ENCODE results near the gene ZNF423. TPM values are rescaled to one million over a fixed set of nuclear protein-coding genes. Genes with fewer than 3 reads are reported as not detected.

ZNF423 gene
- 39.8 TPM for polyA plus RNA-seq (2013, experiment 1 of 2)
- polyA plus RNA-seq (2013, experiment 2 of 2): 40.8 TPM

DNA sequence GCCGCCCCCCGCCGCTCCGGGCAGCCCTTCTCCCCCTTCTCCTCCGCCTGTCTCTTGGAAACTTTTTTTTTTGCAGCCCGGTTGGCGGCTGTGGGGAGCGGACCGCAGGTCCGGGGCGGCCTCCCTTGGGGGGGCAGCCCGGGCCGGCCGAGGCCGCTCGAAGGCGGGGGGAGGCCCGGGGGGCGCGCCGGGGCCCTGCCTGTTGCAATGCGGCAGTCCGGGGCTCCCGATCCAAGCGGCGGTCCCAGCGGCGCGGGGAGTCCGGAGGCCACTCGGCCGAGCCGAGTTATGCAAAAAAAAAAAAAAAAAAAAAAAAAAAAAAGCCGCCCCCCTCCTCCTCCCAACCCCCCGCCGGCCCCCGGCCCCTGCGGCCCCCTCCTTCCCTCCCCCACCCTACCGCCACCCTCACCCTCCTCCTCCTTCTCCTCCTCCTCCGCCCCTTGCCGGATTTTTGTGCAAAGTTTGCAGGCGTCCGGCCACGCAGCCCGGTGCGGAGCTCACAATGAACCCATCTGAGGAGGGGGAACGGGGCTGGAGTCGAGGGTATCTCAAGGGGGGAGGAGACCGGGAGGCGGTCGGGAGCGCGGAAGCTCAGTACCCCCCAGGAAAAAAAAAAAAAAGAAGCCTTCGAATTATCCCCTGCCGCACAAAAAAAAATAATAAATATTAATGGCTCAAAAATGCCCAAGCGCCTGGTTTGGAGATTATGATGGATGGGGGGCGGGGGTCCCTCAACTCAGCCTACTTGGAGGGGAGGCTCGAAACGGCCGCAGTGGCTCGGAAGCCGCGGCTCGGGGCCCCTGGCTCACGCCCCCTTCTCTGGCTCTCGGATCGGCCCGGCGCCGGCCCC, at the start of gene ZNF423:
ZNF423 (minus strand) TSS at position 291 of the 850 bp plus-strand sequence. CDS start 338 bp downstream, outside the sequence.
- under 1% methylated on average over 48 of the region's 70 CpGs for WGBS
- Histone ChIP-seq H3K36me3 (ENCODE audit: insufficient read depth, low read length) (no peaks in the 10 kb centered on the region; the same call in 1 of the 2 replicates), H3K4me3 (ENCODE audit: low read length) (peak within 1 kb of the TSS; percentile 74), H3K4me1 (ENCODE audit: insufficient read depth, low read length) (peaks cover 38% of the 10 kb centered on the region), H3K27ac (ENCODE audit: low read depth, low read length) (peak within 1 kb of the TSS; percentile 93; the same call in 1 of the 2 replicates), H3K27me3 (ENCODE audit: insufficient read depth, low read length) (peaks cover 30% of the 10 kb centered on the region), H3K9me3 (ENCODE audit: insufficient read depth, low read depth, low read length) (no peaks in the 10 kb centered on the region), H3K9ac (ENCODE audit: low read depth, low read length) (peak within 1 kb of the TSS; percentile 76)

DNA sequence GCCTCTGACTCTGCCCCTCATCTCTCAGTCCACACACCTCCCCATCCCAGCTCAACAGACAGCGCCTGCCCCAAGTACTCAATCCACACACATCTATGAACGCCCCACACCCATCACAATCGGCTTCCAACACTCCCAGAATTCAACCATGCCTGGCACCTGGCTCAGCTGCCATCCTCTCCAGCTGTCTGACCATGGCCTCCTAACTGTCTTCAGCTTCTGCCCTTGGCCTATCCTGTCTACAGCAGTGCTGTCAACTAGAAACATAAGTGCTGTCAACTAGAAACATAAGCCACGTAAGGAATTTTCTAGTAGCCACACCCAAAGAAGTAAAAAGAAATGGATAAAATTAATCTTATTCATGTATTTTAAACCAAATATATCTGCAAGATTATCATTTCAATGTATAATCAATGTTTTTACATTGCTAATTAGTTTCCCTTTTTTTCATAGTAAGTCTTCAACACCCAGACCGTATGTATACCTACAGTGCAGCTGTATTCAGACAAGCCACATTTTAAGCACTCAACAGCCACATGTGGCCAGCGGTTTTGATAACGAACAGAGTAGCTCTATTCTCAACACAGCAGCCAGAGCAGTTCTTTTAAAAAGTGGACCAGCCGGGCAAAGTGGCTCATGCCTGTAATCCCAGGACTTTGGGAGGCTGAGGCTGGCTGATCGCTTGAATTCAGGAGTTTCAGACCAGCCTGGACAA, 48.6 kb upstream of the ZNF423 start:
- Histone ChIP-seq H3K4me3 (ENCODE audit: low read length) (no peak overlapping the region), H3K27me3 (ENCODE audit: insufficient read depth, low read length) (no peaks in the 10 kb centered on the region), H3K36me3 (ENCODE audit: insufficient read depth, low read length) (no peaks in the 10 kb centered on the region), H3K9ac (ENCODE audit: low read depth, low read length) (no peak overlapping the region), H3K27ac (ENCODE audit: low read depth, low read length) (no peak overlapping the region), H3K9me3 (ENCODE audit: insufficient read depth, low read depth, low read length) (no peaks in the 10 kb centered on the region), H3K4me1 (ENCODE audit: insufficient read depth, low read length) (no peaks in the 10 kb centered on the region)
- WGBS: 90% methylated on average over 8 of the region's 9 CpGs

DNA sequence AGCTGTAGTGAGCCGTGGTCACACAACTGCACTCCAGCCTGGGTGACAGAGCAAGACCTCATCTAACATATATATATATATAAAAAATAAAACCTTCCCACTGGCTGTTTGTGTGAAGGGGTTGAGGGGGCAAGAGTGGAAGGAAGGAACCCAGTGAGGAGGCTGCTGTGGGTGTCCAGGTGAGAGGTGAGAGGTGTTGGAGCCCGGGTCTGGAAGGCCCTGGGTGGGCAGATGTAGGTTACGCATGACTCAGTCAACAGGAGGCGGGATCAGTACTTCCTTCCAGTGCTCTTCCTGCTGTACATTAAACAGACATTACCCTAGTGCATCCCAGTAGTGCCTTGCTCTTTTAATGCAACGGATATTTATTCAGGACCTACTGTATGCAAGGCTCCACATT, 47.0 kb upstream of the ZNF423 start:
- Histone ChIP-seq H3K9me3 (ENCODE audit: insufficient read depth, low read depth, low read length) (no peaks in the 10 kb centered on the region), H3K27me3 (ENCODE audit: insufficient read depth, low read length) (no peaks in the 10 kb centered on the region), H3K36me3 (ENCODE audit: insufficient read depth, low read length) (no peaks in the 10 kb centered on the region), H3K4me1 (ENCODE audit: insufficient read depth, low read length) (no peaks in the 10 kb centered on the region), H3K4me3 (ENCODE audit: low read length) (no peak overlapping the region), H3K27ac (ENCODE audit: low read depth, low read length) (no peak overlapping the region), H3K9ac (ENCODE audit: low read depth, low read length) (no peak overlapping the region)
- 94% methylated on average over 5 of the region's 5 CpGs for WGBS

DNA sequence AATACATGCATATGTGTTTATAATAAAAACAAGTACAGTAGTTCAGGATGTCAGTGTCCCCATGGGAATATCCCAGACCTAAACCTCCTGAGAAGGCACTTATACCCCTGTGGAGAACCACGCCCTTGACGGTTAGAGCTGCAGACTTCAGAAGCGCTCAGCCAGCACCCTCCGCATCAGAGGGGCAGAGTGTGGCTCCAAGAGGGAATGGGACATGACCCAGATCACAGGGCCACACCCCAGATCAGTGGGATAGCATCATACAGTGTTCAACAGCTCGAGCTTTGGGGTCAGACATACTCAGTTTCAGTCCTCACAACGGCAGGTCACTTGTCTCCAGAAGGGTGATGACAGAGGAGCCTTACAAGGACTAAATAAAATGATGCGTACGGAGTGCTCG, 45.8 kb upstream of the ZNF423 start:
- no peaks in the 10 kb centered on the region for H3K27me3 ChIP-seq (ENCODE audit: insufficient read depth, low read length)

DNA sequence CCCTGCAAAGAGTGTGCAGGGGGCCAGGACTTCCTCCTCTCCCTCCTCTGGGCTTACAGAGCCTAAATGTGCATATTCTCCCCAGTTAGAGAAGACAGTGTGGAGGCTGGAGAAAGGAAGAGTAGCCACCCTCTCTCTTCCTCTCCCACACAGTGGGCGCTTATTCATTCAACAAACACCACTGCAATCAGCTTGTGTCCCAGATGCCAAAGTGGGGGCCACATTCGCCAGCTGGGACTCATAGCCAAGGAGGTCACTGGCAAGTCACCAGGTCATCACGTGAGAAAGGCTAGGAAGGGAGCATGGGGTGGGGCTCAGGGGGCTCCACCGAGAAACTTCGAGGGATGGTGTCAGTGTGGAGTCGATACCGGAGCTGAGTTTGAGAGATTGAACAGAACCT, 45.0 kb upstream of the ZNF423 start:
- H3K4me1 ChIP-seq (ENCODE audit: insufficient read depth, low read length): no peaks in the 10 kb centered on the region
- H3K27ac ChIP-seq (ENCODE audit: low read depth, low read length): no peak overlapping the region
- no peaks in the 10 kb centered on the region for H3K9me3 ChIP-seq (ENCODE audit: insufficient read depth, low read depth, low read length)
- 91% methylated on average over 7 of the region's 7 CpGs for WGBS
- no peaks in the 10 kb centered on the region for H3K27me3 ChIP-seq (ENCODE audit: insufficient read depth, low read length)
- H3K9ac ChIP-seq (ENCODE audit: low read depth, low read length): no peak overlapping the region
- no peaks in the 10 kb centered on the region for H3K36me3 ChIP-seq (ENCODE audit: insufficient read depth, low read length)
- no peak overlapping the region for H3K4me3 ChIP-seq (ENCODE audit: low read length)

More for the DNA sequence above, 45.8 kb upstream of the ZNF423 start:
- H3K4me3 ChIP-seq (ENCODE audit: low read length): no peak overlapping the region
- no peak overlapping the region for H3K9ac ChIP-seq (ENCODE audit: low read depth, low read length)
- no peak overlapping the region for H3K27ac ChIP-seq (ENCODE audit: low read depth, low read length)
- H3K36me3 ChIP-seq (ENCODE audit: insufficient read depth, low read length): no peaks in the 10 kb centered on the region
- no peaks in the 10 kb centered on the region for H3K4me1 ChIP-seq (ENCODE audit: insufficient read depth, low read length)
- 93% methylated on average over 9 of the region's 9 CpGs for WGBS
- H3K9me3 ChIP-seq (ENCODE audit: insufficient read depth, low read depth, low read length): no peaks in the 10 kb centered on the region

DNA sequence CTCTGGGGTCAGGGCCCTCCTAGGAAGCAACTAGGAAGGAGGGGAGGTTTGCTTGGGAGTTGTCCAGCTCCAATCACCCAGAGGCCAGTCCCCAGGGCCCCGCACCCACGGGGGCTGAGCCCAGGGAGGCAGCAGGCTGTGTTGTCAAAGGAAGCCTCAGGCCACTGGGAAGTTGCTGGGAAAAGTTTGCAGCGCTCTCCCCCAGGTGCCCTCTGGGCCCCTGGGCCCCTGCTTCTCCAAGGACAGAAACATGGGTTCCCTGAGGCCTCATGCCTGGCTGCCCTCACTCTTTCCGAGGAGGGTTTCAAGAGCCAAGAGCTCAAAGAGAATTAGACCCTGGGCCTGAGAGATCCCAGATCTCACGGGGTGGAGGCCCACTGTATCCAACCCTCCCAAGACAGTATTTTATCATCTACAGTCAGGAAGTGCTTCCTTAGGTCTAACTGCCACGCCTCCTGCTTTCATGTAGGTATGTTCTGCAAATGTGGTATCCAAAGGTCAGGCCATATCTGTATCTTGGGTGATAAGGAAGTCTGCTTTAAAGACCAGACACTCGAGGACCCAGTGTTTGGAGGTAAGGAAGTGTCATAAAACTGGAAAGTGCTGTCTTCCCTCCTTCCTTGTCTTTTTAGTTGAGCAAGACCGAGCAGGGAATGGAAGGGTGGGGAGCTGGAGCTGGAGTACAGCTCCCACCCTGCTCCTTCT, 44.2 kb upstream of the ZNF423 start:
- no peaks in the 10 kb centered on the region for H3K36me3 ChIP-seq (ENCODE audit: insufficient read depth, low read length)
- H3K4me1 ChIP-seq (ENCODE audit: insufficient read depth, low read length): no peaks in the 10 kb centered on the region
- H3K9ac ChIP-seq (ENCODE audit: low read depth, low read length): no peak overlapping the region
- no peak overlapping the region for H3K27ac ChIP-seq (ENCODE audit: low read depth, low read length)
- no peaks in the 10 kb centered on the region for H3K9me3 ChIP-seq (ENCODE audit: insufficient read depth, low read depth, low read length)
- no peaks in the 10 kb centered on the region for H3K27me3 ChIP-seq (ENCODE audit: insufficient read depth, low read length)
- H3K4me3 ChIP-seq (ENCODE audit: low read length): no peak overlapping the region
- WGBS: 86% methylated on average over 8 of the region's 8 CpGs

DNA sequence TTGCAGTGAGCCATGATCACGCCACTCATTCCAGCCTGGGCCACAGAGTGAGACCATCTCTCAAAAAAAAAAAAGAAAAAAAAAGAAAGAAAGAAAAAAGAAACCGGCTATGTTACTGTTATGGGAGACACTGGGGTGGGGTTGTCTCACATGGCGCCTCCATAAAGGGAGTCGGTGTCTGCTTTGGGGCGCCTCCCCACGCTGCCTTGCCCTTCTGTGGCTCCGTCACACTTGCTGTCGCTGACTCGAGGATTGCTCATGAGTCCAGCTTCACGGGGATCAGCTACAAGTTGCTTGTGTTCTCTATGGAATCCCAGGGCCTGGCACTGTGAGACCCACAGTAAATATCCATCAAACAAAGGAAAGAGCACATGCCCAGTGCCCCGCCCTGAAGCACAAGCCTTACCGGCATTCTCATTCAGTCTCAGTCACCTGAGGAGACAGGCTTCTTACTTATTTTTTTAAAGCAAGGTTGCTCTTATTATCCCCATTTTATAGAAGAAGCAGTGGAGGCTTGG, 40.6 kb upstream of the ZNF423 start:
- Histone ChIP-seq H3K4me1 (ENCODE audit: insufficient read depth, low read length) (no peaks in the 10 kb centered on the region), H3K36me3 (ENCODE audit: insufficient read depth, low read length) (no peaks in the 10 kb centered on the region), H3K9ac (ENCODE audit: low read depth, low read length) (no peak overlapping the region), H3K9me3 (ENCODE audit: insufficient read depth, low read depth, low read length) (no peaks in the 10 kb centered on the region), H3K27ac (ENCODE audit: low read depth, low read length) (no peak overlapping the region), H3K4me3 (ENCODE audit: low read length) (no peak overlapping the region), H3K27me3 (ENCODE audit: insufficient read depth, low read length) (no peaks in the 10 kb centered on the region)
- WGBS: 91% methylated on average over 11 of the region's 12 CpGs

DNA sequence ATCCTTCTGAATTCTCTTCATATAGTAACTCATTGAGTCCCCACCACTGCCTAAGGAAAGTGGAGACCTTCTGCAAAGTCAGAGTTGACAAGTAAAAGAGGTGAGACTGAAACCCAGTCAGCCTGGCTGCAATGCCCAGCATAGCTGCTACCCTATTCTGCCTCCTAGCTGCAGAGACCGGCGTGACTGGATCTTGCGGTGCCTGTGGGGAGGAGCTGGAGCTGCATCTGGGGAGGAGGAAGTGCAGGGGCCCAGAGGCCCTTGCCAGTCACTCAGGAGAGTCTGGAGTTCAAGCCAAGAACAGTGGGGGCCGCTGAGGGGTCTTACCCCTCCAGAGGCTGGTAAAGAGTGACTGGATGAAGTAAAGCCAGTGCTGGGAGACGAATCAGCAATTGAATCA, 35.0 kb upstream of the ZNF423 start:
- H3K4me3 ChIP-seq (ENCODE audit: low read length): no peak overlapping the region
- H3K27ac ChIP-seq (ENCODE audit: low read depth, low read length): no peak overlapping the region
- no peak overlapping the region for H3K9ac ChIP-seq (ENCODE audit: low read depth, low read length)
- WGBS: 27% methylated on average over 4 of the region's 5 CpGs
- no peaks in the 10 kb centered on the region for H3K36me3 ChIP-seq (ENCODE audit: insufficient read depth, low read length)
- no peaks in the 10 kb centered on the region for H3K4me1 ChIP-seq (ENCODE audit: insufficient read depth, low read length)
- H3K9me3 ChIP-seq (ENCODE audit: insufficient read depth, low read depth, low read length): peaks cover 5% of the 10 kb centered on the region; the same call in 1 of the 2 replicates
- H3K27me3 ChIP-seq (ENCODE audit: insufficient read depth, low read length): no peaks in the 10 kb centered on the region

DNA sequence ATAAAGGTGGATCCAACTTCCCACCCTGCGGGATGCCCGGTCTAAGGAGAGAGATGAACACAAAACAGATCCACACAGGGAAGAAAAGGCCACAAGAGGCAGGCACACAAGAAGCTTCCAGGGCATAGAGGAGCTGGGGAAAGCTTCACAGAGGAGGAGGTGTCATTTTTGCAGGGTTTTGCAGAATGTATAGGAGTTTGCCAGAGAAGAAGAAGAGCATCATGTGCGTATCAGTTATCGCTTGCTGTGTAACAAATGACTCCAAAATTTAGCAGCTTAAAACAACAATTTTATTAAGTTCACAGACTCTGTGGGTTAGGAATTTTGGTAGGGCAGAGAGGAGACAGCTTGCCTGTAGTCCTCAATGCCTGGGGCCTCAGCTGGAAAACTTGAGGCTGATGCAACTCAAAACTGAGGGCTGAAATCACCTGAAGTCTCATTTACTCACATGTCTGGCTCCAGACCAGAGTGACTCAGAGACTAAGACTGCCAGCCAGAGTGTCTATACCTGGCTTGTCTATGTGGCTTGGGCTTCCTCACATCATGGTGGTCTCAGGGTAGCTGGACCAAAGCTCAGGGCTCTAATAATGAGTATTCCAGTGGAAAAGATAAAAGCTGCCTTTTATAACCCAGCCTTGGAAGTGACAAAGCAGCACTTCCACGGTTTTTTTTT, 33.9 kb upstream of the ZNF423 start:
- H3K4me1 ChIP-seq (ENCODE audit: insufficient read depth, low read length): 0 out of 2 replicates have a peak, but pooled peaks cover under 1% of the 10 kb centered on the region
- H3K27ac ChIP-seq (ENCODE audit: low read depth, low read length): no peak overlapping the region
- H3K9me3 ChIP-seq (ENCODE audit: insufficient read depth, low read depth, low read length): peaks cover 5% of the 10 kb centered on the region; the same call in 1 of the 2 replicates
- H3K27me3 ChIP-seq (ENCODE audit: insufficient read depth, low read length): no peaks in the 10 kb centered on the region
- no peak overlapping the region for H3K9ac ChIP-seq (ENCODE audit: low read depth, low read length)
- H3K4me3 ChIP-seq (ENCODE audit: low read length): no peak overlapping the region
- WGBS: 93% methylated on average over 5 of the region's 5 CpGs
- H3K36me3 ChIP-seq (ENCODE audit: insufficient read depth, low read length): no peaks in the 10 kb centered on the region

DNA sequence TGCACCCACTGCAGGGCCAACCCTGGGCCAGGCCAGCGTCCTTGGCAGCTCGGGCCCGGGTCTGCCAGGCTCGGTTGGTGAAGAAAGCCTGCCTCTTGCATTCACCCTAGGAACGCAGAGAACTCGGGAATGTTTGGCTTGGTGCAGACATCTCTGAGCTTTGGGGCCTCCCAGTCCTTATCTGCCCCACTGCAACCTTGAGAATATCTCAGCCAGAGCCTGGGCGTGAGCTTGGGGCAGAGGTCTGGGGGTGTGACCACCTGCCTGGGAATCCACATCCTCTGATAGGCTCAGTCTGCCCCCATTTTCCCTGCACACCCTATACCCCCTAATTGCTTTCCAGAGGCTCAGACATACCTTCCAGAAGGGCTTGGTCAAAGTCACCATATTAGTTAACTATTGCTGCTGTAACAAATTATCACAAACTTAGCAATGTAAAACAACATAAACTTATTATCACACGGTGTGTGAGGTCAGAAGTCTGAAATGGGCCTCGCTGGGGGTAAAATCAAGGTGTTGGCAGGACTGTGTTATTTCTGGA, 30.7 kb upstream of the ZNF423 start:
- H3K9ac ChIP-seq (ENCODE audit: low read depth, low read length): no peak overlapping the region
- H3K36me3 ChIP-seq (ENCODE audit: insufficient read depth, low read length): no peaks in the 10 kb centered on the region
- H3K4me1 ChIP-seq (ENCODE audit: insufficient read depth, low read length): peaks cover 13% of the 10 kb centered on the region; the same call in 1 of the 2 replicates
- no peak overlapping the region for H3K4me3 ChIP-seq (ENCODE audit: low read length)
- no peak overlapping the region for H3K27ac ChIP-seq (ENCODE audit: low read depth, low read length)
- WGBS: 89% methylated on average over 8 of the region's 9 CpGs
- H3K27me3 ChIP-seq (ENCODE audit: insufficient read depth, low read length): no peaks in the 10 kb centered on the region
- peaks cover 5% of the 10 kb centered on the region; the same call in 1 of the 2 replicates for H3K9me3 ChIP-seq (ENCODE audit: insufficient read depth, low read depth, low read length)
